ENCODE data around the gene MRC1.
A peak's percentile ranks its signal among the peaks of the same experiment; 100 is the strongest.

The MRC1 gene

GRCh38 chr10:17808971-17809841 is at the start of gene MRC1:
Gene MRC1, plus strand, starts transcription at chr10:17809348. Its CDS starts 118 bp downstream, at chr10:17809466.
- DNase-seq (ENCODE audit: low spot score): no peak

GRCh38 chr10:17764142-17764541 is 45.0 kb upstream of the MRC1 start:
- no peak for DNase-seq (ENCODE audit: low spot score)

- no peak for DNase-seq (ENCODE audit: low spot score)
Measured at GRCh38 chr10:17765602-17766001, 43.5 kb upstream of the MRC1 start.

DNA sequence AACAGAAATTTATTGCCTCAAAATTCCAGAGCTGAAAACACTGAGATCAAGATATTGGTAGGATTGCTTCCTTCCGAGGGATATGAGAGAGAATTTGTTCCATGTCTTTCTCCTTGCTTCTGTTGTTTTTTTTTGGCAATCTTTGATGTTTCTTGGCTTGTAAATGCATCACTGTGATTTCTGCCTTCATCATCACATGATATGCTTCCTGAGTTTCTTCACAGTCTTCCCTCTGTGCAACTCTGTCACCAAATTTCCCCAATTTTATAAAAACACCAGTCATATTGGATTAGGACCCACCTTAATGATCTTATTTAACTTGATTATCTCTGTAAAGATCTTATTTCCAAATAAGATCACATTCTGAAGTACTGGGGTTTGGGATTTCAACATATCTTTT is 42.4 kb upstream of the MRC1 start:
- no peak for DNase-seq (ENCODE audit: low spot score)

GRCh38 chr10:17768496-17768895 is 40.7 kb upstream of the MRC1 start:
- no peak for DNase-seq (ENCODE audit: low spot score)

DNA sequence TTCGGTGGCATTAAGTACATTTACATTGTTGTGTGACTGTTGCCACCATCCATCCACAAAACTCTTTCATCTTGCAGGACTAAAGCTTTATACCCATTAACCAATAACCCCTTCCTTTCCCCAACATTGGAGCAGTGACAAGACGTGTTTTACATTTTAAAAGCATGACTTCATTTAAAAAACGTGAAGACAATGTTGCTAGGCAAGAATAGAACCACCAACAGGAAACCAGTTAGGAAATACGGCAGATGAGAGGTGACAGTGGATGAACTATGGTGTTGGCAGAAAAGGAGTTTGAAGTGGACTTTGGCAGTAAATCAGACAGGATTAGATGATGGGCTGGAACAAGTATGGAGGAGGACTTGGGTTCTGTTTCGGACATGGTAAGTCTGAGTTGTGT is 40.2 kb upstream of the MRC1 start:
- DNase-seq (ENCODE audit: low spot score): no peak

GRCh38 chr10:17771017-17771416 is 38.1 kb upstream of the MRC1 start:
- no peak for DNase-seq (ENCODE audit: low spot score)

GRCh38 chr10:17779784-17780183 is 29.4 kb upstream of the MRC1 start:
- DNase-seq (ENCODE audit: low spot score): no peak

DNA sequence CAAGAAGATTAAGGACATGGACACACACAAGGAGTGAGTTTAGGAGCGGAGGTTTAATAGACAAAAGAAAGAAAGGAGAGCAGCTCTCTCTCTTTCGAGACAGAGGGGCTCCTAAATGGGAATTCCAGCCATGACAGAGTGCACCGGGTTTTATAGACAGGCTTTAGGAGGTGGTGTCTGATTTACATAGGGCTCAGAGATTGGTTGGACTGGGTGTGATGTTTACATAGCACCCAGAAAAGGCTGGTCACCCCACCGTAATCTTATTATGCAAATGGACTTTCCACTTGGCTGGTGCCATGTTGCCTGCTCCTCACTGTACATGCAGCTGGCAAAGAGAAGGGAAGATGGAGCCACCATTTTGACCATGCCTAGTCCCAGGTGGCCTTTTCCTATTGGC is 28.4 kb upstream of the MRC1 start:
- peak; percentile 19 for DNase-seq (ENCODE audit: low spot score)

GRCh38 chr10:17781856-17782255 is 27.3 kb upstream of the MRC1 start:
- no peak for DNase-seq (ENCODE audit: low spot score)

DNA sequence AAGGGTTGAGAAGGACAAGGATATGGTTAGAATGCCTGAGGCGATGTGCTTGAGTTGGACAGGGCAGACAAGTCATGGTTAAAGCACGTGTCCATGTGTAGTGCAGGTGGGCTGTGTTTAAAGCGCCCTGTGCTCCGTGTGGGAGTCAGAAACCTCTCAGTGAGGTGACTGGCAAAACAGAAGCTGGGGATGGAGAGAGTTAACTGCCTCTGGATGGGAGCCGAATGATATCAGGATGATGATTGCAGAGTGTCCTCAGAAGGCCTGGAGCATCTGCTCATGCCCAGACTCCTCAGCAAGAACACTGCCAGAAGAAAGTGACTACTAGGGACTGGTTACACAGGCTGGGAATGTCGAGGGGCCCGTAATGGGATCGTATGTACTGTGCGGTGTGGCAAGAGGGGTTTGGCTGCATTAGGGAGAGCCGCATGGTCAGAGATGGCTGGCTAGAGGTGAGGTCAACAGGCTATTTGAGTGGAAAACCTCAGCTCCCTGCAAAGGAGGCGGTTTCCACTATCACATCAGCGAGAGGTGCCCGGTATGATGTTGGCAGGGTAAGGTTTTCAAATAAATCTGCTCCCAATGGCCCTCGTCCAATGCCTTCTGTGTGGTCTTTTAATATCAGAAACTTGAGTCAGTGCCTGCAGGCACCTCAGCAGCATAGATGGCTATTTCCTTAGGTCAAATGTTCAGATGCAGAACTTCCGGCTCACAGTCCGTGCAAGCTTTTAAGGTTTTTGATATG is 26.1 kb upstream of the MRC1 start:
- DNase-seq (ENCODE audit: low spot score): no peak

DNA sequence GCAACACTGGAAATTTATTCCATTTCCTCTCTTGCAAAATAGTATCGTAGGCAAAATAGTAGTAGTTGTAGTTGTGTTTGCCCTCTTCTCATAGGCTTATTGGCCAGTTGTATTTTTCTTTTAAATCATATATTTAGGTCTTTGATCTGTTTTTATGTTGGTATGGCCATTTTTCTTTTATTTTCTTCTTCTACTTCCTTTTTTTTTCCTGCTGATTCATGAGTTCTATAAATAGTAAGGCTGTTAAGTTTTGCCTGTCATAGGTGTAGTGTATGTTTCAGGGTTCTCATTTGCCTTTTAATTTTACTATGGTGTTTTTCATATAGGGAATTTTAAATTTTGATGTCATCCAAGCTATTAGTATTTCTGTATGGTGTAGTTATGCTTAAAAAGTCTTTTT is 25.4 kb upstream of the MRC1 start:
- DNase-seq (ENCODE audit: low spot score): no peak

DNA sequence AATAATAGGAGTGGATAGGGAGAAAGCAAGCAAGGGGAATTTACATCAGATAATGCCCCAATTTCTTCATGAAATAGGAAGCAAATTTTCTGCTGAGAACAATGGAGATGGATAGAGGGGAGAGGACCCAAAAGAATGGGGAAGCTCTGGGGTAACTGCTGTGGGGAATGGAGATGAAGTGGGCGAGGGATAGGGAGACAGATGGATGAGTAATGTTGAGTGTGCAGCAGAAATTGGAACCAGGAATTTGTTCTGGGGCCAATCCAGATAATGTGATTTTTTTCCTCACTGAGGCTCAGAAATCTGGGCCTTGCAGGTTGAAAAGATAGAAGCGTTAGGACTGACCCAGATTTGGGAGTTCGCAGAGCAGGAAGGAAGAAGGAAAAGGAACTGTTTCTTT is 24.5 kb upstream of the MRC1 start:
- DNase-seq (ENCODE audit: low spot score): no peak

GRCh38 chr10:17785276-17785930 is 23.7 kb upstream of the MRC1 start:
- no peak for DNase-seq (ENCODE audit: low spot score)

GRCh38 chr10:17787087-17787961 is 21.8 kb upstream of the MRC1 start:
- no peak for DNase-seq (ENCODE audit: low spot score)

- DNase-seq (ENCODE audit: low spot score): no peak
Measured at GRCh38 chr10:17788646-17789045, 20.5 kb upstream of the MRC1 start.

- no peak for DNase-seq (ENCODE audit: low spot score)
Measured at GRCh38 chr10:17789396-17789795, 19.8 kb upstream of the MRC1 start.

GRCh38 chr10:17790651-17791050 is 18.5 kb upstream of the MRC1 start:
- DNase-seq (ENCODE audit: low spot score): no peak

GRCh38 chr10:17792991-17793390 is 16.2 kb upstream of the MRC1 start:
- DNase-seq (ENCODE audit: low spot score): no peak

DNA sequence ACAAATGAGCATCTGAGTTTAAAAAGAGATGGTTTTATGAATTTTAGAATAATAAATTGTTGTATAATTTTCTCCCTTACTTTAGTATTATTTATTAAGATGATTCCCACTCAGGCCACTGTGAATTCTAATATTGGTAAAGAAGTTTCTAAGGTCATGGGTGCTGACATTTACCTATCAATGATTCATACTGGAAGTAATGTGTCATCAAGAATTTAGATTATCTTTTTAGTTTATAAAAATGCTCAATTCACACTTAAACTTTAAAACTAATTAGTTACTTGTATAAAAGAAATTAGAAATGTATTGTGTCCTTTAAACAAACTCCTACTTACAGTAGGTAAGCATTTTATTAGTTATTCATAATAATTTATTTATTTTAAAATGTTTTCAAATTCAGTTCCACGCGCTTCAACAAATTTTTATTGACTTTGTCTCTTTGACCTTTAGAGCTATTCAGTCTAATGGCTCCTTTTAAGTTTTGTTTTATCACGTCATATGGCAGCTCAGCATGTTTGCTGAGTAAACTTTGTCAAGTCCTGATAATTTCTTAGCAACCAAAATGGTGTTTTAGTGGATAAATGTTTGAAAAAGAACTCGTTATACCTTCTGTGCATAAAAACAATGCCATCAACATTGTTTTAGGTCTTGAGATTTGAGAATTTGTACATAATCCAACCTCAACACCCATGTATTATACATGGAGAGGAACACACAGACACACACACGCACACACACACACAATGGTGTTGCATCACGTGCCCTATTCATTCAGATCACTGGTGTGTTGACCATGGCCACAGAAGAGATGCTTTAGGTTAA is 15.1 kb upstream of the MRC1 start:
- no peak for DNase-seq (ENCODE audit: low spot score)

DNA sequence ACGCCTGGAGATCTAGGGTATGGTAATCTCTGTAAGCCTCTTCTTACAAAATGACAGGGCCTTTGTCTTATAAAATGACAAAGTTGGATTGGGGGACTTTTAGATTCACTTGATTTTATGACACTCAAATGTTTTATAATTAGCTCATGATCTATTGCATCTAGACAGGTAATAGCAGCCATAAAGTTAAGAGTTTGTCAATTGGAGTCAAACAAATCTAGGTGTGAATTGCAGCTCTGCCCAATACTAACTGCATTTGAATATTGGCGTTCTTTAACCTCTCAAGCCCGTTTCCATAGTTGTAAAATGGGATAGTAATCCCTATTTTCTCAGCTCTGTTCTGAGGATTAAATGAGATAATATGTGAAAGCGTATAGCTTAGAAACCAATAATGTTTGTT is 14.1 kb upstream of the MRC1 start:
- no peak for DNase-seq (ENCODE audit: low spot score)

Data from NAMALWA (cell line).